Gastrocnemius medialis (tissue), 4 donors: Measurements from ENCODE around the gene FAM83D. TPM values are rescaled to one million over a fixed set of nuclear protein-coding genes. Genes with fewer than 3 reads are reported as not detected.

Experiments used
- ATAC-seq, 2 donors: fragments of 150-250 bp; one replicate each; pipeline ENCODE4 v1.9.1; 2016
- DNase-seq, 2 donors: peaks; one replicate each; pipeline ENCODE4 v3.0.0-alpha.2; 2019
- H3K27ac ChIP-seq, 4 donors: fragments of 200-600 bp; sonication (generic); 1 replicate in 1 of 4; 2 replicates in 3 of 4; pipeline ENCODE4 v1.5.1; 2016 to 2018; ENCODE audit warnings: mild to moderate bottlenecking in 2 of 4, moderate library complexity in 1 of 4
- H3K27me3 ChIP-seq, 3 donors: fragments of 200-600 bp; sonication (generic) in 2 of 3; 1 replicate in 1 of 3; 2 replicates in 2 of 3; pipeline versions ENCODE4 v1.5.1 to v1.6.0; 2016 to 2019; ENCODE audit warnings: mild to moderate bottlenecking in 1 of 3, moderate library complexity in 1 of 3
- H3K36me3 ChIP-seq, 2 donors: fragments of 200-600 bp; sonication (generic) in 1 of 2; one replicate each; pipeline ENCODE4 v1.5.1; 2017 to 2018
- H3K4me1 ChIP-seq, 2 donors: fragments of 200-600 bp; sonication (generic) in 1 of 2; one replicate each; pipeline ENCODE4 v1.5.1; 2016 to 2017; ENCODE audit warnings: mild to moderate bottlenecking in 2 of 2
- H3K4me3 ChIP-seq, 4 donors: fragments of 200-600 bp; sonication (generic) in 3 of 4; 1 replicate in 1 of 4; 2 replicates in 3 of 4; pipeline ENCODE4 v1.5.1; 2016 to 2019; ENCODE audit warnings: mild to moderate bottlenecking in 2 of 4
- H3K9me3 ChIP-seq, 3 donors: fragments of 200-600 bp; sonication (generic) in 2 of 3; 1 replicate in 1 of 3; 2 replicates in 2 of 3; pipeline ENCODE4 v1.5.1; 2016 to 2019
- CTCF ChIP-seq, 5 experiments: fragments of 450-650 bp in 3 of 5; fragments of 200-600 bp in 2 of 5; sonication (generic) in 2 of 5; IDR thresholded peaks in 4 of 5; conservative IDR thresholded peaks in 1 of 5; 1 replicate in 4 of 5; 2 replicates in 1 of 5; pipeline ENCODE4 v1.5.1; 2016 to 2019; ENCODE audit warnings: antibody characterized with exemption in 5 of 5, mild to moderate bottlenecking in 3 of 5, moderate library complexity in 3 of 5
- POLR2A ChIP-seq, 2 donors: fragments of 450-650 bp; IDR thresholded peaks; one replicate each; pipeline ENCODE4 v1.6.1; 2017; ENCODE audit warnings: antibody characterized with exemption in 2 of 2, mild to moderate bottlenecking in 2 of 2, moderate library complexity in 2 of 2
- in situ Hi-C, 4 donors: fragments of 200-750 bp; cut with MboI; loops; one replicate each; pipeline versions ENCODE4 v1.15.0 to v1.8.0; 2017; ENCODE audit warnings: low sequenced_read_pairs in 4 of 4
- intact Hi-C: fragments of 100-400 bp; cut with DNase I; formaldehyde crosslinking; loops from one replicate; pipeline ENCODE4 v1.15.1; 2023; ENCODE audit warnings: low total_unique reads
- total RNA-seq, 4 donors: library from RNA; depleted of rRNA; stranded (reverse); fragments of >200 nt; gene quantifications; one replicate each; pipeline versions ENCODE4 v1.1.0 to v1.2.3, GENCODE V29; 2016

Gene FAM83D
- under 1 TPM in 1 of 4 donors, not detected in 3; 0.40 TPM for total RNA-seq

- Histone ChIP-seq H3K27me3 (peaks cover 3 to 10% (median 7%) of the 10 kb centered on the region in 3 donors), H3K27ac (no peak within 1 kb of the TSS), H3K4me1 (peaks cover 5 to 11% of the 10 kb centered on the region in 2 donors), H3K36me3 (no peaks in the 10 kb centered on the region), H3K4me3 (peak within 1 kb of the TSS; percentile 51 to 76 (median 62)), H3K9me3 (no peaks in the 10 kb centered on the region)
- peak in 1 of 2 donors; percentile 72 for TF ChIP-seq POLR2A (IDR thresholded peaks at IDR 0.05)
- peak in 3 of 5 experiments; percentile 13 to 74 (median 26) for TF ChIP-seq CTCF (IDR thresholded peaks at IDR 0.05 in 4 of 5, conservative IDR thresholded peaks at IDR 0.05 in 1 of 5)
- DNase-seq (peak; percentile 70 to 84), ATAC-seq (peak; percentile 96 to 97)
- intact Hi-C loops (loop anchor here (1.0 to 2.0 kb wide), 2 partner anchors 36 to 122 kb away; partner anchors contain the start of gene DHX35), in situ Hi-C loops (no loop called here)
Observed at GRCh38 chr20:38926142-38926933, at the start of gene FAM83D. Gene FAM83D (plus strand): TSS chr20:38926417. CDS start chr20:38926443, 26 bp downstream.

GRCh38 chr20:38877483-38877882, 48.7 kb upstream of the FAM83D start:
- Histone ChIP-seq H3K4me1 (peaks cover 0 to 4% of the 10 kb centered on the region in 2 donors), H3K27ac (no peak overlapping the region), H3K36me3 (no peaks in the 10 kb centered on the region), H3K4me3 (no peak overlapping the region), H3K27me3 (peaks cover 0 to 2% (median 2%) of the 10 kb centered on the region in 3 donors), H3K9me3 (no peaks in the 10 kb centered on the region)
- intact Hi-C loops (no loop called here), in situ Hi-C loops (loop anchor here in 1 of 4 donors (25.0 kb wide), 1 partner anchor 240 kb away; no protein-coding TSS in a partner anchor)
- ATAC-seq (no peak), DNase-seq (no peak)
- TF ChIP-seq POLR2A (IDR thresholded peaks at IDR 0.05): no peak
- TF ChIP-seq CTCF (IDR thresholded peaks at IDR 0.05 in 4 of 5, conservative IDR thresholded peaks at IDR 0.05 in 1 of 5): no peak

- H3K4me3 ChIP-seq: no peak overlapping the region
- H3K27ac ChIP-seq: no peak overlapping the region
- no peak for ATAC-seq
- in situ Hi-C loops: loop anchor here in 1 of 4 donors (25.0 kb wide), 1 partner anchor 242 kb away; no protein-coding TSS in a partner anchor
- intact Hi-C loops: no loop called here
- H3K36me3 ChIP-seq: no peaks in the 10 kb centered on the region
- TF ChIP-seq POLR2A (IDR thresholded peaks at IDR 0.05) (no peak), CTCF (IDR thresholded peaks at IDR 0.05 in 4 of 5, conservative IDR thresholded peaks at IDR 0.05 in 1 of 5) (no peak)
- no peak for DNase-seq
- H3K9me3 ChIP-seq: no peaks in the 10 kb centered on the region
- H3K27me3 ChIP-seq: peaks cover 0 to 2% (median 2%) of the 10 kb centered on the region in 3 donors
- H3K4me1 ChIP-seq: peaks cover 0 to 4% of the 10 kb centered on the region in 2 donors
Observed at GRCh38 chr20:38878866-38879265, 47.4 kb upstream of the FAM83D start.

GRCh38 chr20:38880952-38881735, 45.1 kb upstream of the FAM83D start:
- ATAC-seq: no peak
- DNase-seq: no peak
- Histone ChIP-seq H3K36me3 (no peaks in the 10 kb centered on the region), H3K27me3 (peaks cover 0 to 2% (median 2%) of the 10 kb centered on the region in 3 donors), H3K4me3 (no peak overlapping the region), H3K4me1 (no peaks in the 10 kb centered on the region), H3K27ac (no peak overlapping the region), H3K9me3 (no peaks in the 10 kb centered on the region)
- no peak for TF ChIP-seq CTCF (IDR thresholded peaks at IDR 0.05 in 4 of 5, conservative IDR thresholded peaks at IDR 0.05 in 1 of 5)
- no peak for TF ChIP-seq POLR2A (IDR thresholded peaks at IDR 0.05)
- in situ Hi-C loops (loop anchor here in 1 of 4 donors (25.0 kb wide), 1 partner anchor 244 kb away; no protein-coding TSS in a partner anchor), intact Hi-C loops (no loop called here)
